CD4-positive, alpha-beta T cell (primary cell): Measurements from ENCODE around the gene ZNF628. TPM values are rescaled to one million over a fixed set of nuclear protein-coding genes. Genes with fewer than 3 reads are reported as not detected.

Experiments used
- ATAC-seq: fragments of 200-7000 bp; cut with Tn5 transposase; one replicate; pipeline ENCODE4 v1.10.0; 2022; ENCODE audit warnings: mild to moderate bottlenecking; ENCODE audit not compliant: poor library complexity
- CTCF ChIA-PET: fragments of 350-600 bp; sonication (Branson Sonifier 250); formaldehyde crosslinking; loops from one replicate; lab custom pipeline; 2021; ENCODE audit warnings: antibody characterized with exemption, inconsistent platforms; lab: Charles Lee
- POLR2A ChIA-PET: fragments of 350-600 bp; sonication (Branson Sonifier 250); formaldehyde crosslinking; loops from one replicate; lab custom pipeline; 2021; ENCODE audit warnings: antibody characterized with exemption, inconsistent platforms; lab: Charles Lee
- DNase-seq, 14 experiments: peaks; one replicate each; pipeline ENCODE4 v3.0.0-alpha.2; 2013 to 2020; ENCODE audit warnings: mixed read lengths in 2 of 14
- H3K27ac ChIP-seq, 2 donors: one replicate each; pipeline versions ENCODE4 v1.5.1 to v1.7.0; 2013; ENCODE audit warnings: low read length in 2 of 2, low read depth in 1 of 2, mild to moderate bottlenecking in 1 of 2
- H3K27me3 ChIP-seq, 2 experiments: 1 replicate in 1 of 2; 2 replicates in 1 of 2; pipeline versions ENCODE4 v1.6.1 to v1.7.0; 2013; ENCODE audit warnings: low read length in 2 of 2, control low read depth in 1 of 2, mild to moderate bottlenecking in 1 of 2, moderate library complexity in 1 of 2; ENCODE audit not compliant: insufficient read depth in 2 of 2, control insufficient read depth in 1 of 2
- H3K36me3 ChIP-seq: one replicate; pipeline ENCODE4 v1.6.1; 2013; ENCODE audit warnings: low read length, control low read depth; ENCODE audit not compliant: insufficient read depth
- H3K4me1 ChIP-seq: one replicate; pipeline ENCODE4 v1.6.1; 2013; ENCODE audit warnings: low read length, control low read depth; ENCODE audit not compliant: insufficient read depth
- H3K4me3 ChIP-seq: one replicate; pipeline ENCODE4 v1.5.1; 2013; ENCODE audit warnings: mild to moderate bottlenecking, low read length, moderate library complexity
- H3K9me3 ChIP-seq, 2 experiments: 1 replicate in 1 of 2; 2 replicates in 1 of 2; pipeline versions ENCODE4 v1.6.1 to v1.7.0; 2013; ENCODE audit warnings: low read length in 2 of 2, mild to moderate bottlenecking in 2 of 2, control low read depth in 1 of 2, moderate library complexity in 1 of 2; ENCODE audit not compliant: control insufficient read depth in 1 of 2, insufficient read depth in 1 of 2
- H3K27ac Mint-ChIP-seq: one replicate; pipeline ENCODE4 v1.8.0; 2020; ENCODE audit warnings: mixed read lengths
- H3K27me3 Mint-ChIP-seq: one replicate; pipeline ENCODE4 v1.8.0; 2021; ENCODE audit warnings: mixed read lengths
- H3K36me3 Mint-ChIP-seq: one replicate; pipeline ENCODE4 v1.8.0; 2021; ENCODE audit warnings: low read depth, mixed read lengths
- H3K4me1 Mint-ChIP-seq: one replicate; pipeline ENCODE4 v1.8.0; 2021; ENCODE audit warnings: low read depth, mixed read lengths
- H3K4me3 Mint-ChIP-seq: one replicate; pipeline ENCODE4 v1.8.0; 2020; ENCODE audit warnings: mild to moderate bottlenecking, mixed read lengths
- H3K9me3 Mint-ChIP-seq: one replicate; pipeline ENCODE4 v1.8.0; 2020; ENCODE audit warnings: mixed read lengths
- CTCF ChIP-seq: fragments of 200-600 bp; IDR thresholded peaks from one replicate; pipeline ENCODE4 v1.8.0; 2022; ENCODE audit warnings: antibody characterized with exemption, mild to moderate bottlenecking
- intact Hi-C, 2 experiments: fragments of 100-400 bp; cut with DNase I in 1 of 2; cut with micrococcal nuclease in 1 of 2; formaldehyde crosslinking; loops; one replicate each; pipeline versions ENCODE4 v1.15.1 to v1.9.0; 2023 to 2025; cut with DNase I, micrococcal nuclease
- total RNA-seq, 174 experiments: library from RNA in 2 of 174; stranded (reverse) in 2 of 174; gene quantifications; one replicate each; pipeline ENCODE4 v1.2.3 and lab custom pipeline; 2021 to 2026

The ZNF628 gene
- total RNA-seq, 2 experiments from 2014 or later: 26.6 to 27.2 TPM

GRCh38 chr19:55498246-55498840 lies 21.9 kb downstream of the ZNF628 start:
- H3K27me3 ChIP-seq: no peaks in the 10 kb centered on the region
- DNase-seq (no peak), ATAC-seq (no peak)
- peaks cover 3% of the 10 kb centered on the region for H3K4me1 Mint-ChIP-seq
- no peak overlapping the region for H3K27ac Mint-ChIP-seq
- H3K9me3 Mint-ChIP-seq: no peaks in the 10 kb centered on the region
- intact Hi-C loops: no loop called here
- H3K27ac ChIP-seq: no peak overlapping the region
- H3K4me3 Mint-ChIP-seq: no peak overlapping the region
- H3K27me3 Mint-ChIP-seq: no peaks in the 10 kb centered on the region
- ChIA-PET POLR2A (interaction anchor here (0.6 kb wide), 1 partner anchor 90 kb away, joined by 4 read pairs; no protein-coding TSS in a partner anchor), CTCF (interaction anchor here (0.8 kb wide), 1 partner anchor 30 kb away, joined by 5 read pairs; no protein-coding TSS in a partner anchor)
- TF ChIP-seq CTCF: no peak
- no peaks in the 10 kb centered on the region for H3K9me3 ChIP-seq
- no peak overlapping the region for H3K4me3 ChIP-seq
- H3K36me3 Mint-ChIP-seq: no peaks in the 10 kb centered on the region
- H3K36me3 ChIP-seq: no peaks in the 10 kb centered on the region
- peaks cover 8% of the 10 kb centered on the region for H3K4me1 ChIP-seq

- H3K27me3 Mint-ChIP-seq: no peaks in the 10 kb centered on the region
- TF ChIP-seq CTCF: no peak
These were observed 24.0 kb downstream of the ZNF628 start for GRCh38 chr19:55500368-55500952.

GRCh38 chr19:55502197-55502952 lies 26.0 kb downstream of the ZNF628 start:
- intact Hi-C loops: loop anchor here (5.0 to 10.0 kb wide), 4 partner anchors 198 to 848 kb away; no protein-coding TSS in a partner anchor
- H3K4me3 Mint-ChIP-seq: no peak overlapping the region
- no peaks in the 10 kb centered on the region for H3K9me3 Mint-ChIP-seq
- POLR2A ChIA-PET: no interaction called here
- Histone ChIP-seq H3K4me3 (no peak overlapping the region), H3K27ac (no peak overlapping the region), H3K36me3 (no peaks in the 10 kb centered on the region), H3K4me1 (peaks cover 13% of the 10 kb centered on the region), H3K9me3 (no peaks in the 10 kb centered on the region), H3K27me3 (no peaks in the 10 kb centered on the region)
- H3K27me3 Mint-ChIP-seq: no peaks in the 10 kb centered on the region
- DNase-seq (no peak), ATAC-seq (no peak)
- TF ChIP-seq CTCF: no peak
- peaks cover 12% of the 10 kb centered on the region for H3K4me1 Mint-ChIP-seq
- H3K27ac Mint-ChIP-seq: no peak overlapping the region
- CTCF ChIA-PET: no interaction called here
- no peaks in the 10 kb centered on the region for H3K36me3 Mint-ChIP-seq

More at GRCh38 chr19:55500368-55500952, 24.0 kb downstream of the ZNF628 start:
- H3K4me3 Mint-ChIP-seq: no peak overlapping the region
- no peak overlapping the region for H3K27ac Mint-ChIP-seq
- Histone ChIP-seq H3K4me3 (no peak overlapping the region), H3K27ac (no peak overlapping the region), H3K9me3 (no peaks in the 10 kb centered on the region), H3K4me1 (peaks cover 13% of the 10 kb centered on the region), H3K27me3 (no peaks in the 10 kb centered on the region), H3K36me3 (no peaks in the 10 kb centered on the region)
- ChIA-PET POLR2A (no interaction called here), CTCF (no interaction called here)
- intact Hi-C loops: loop anchor here (5.0 to 10.0 kb wide), 4 partner anchors 196 to 846 kb away; no protein-coding TSS in a partner anchor
- no peak for ATAC-seq
- H3K36me3 Mint-ChIP-seq: no peaks in the 10 kb centered on the region
- H3K4me1 Mint-ChIP-seq: peaks cover 12% of the 10 kb centered on the region
- DNase-seq: peak in 1 of 14 experiments; percentile 22
- no peaks in the 10 kb centered on the region for H3K9me3 Mint-ChIP-seq
